Prostate gland (tissue), 2 donors: ENCODE data around the gene ACADSB. TPM values are rescaled to one million over a fixed set of nuclear protein-coding genes. Genes with fewer than 3 reads are reported as not detected.

Experiments used
- DNase-seq: peaks from one replicate; pipeline ENCODE4 v3.0.0-alpha.2; 2019; ENCODE audit warnings: low spot score
- H3K27ac ChIP-seq, 2 donors: fragments of 200-600 bp; sonication (generic); 2 replicates each; pipeline ENCODE4 v1.5.1; 2017 to 2019
- H3K27me3 ChIP-seq: fragments of 200-600 bp; sonication (generic); replicated peaks from 2 replicates; pipeline ENCODE4 v1.5.1; 2019; ENCODE audit not compliant: insufficient read depth
- H3K36me3 ChIP-seq, 2 donors: fragments of 200-600 bp; sonication (generic); 1 replicate in 1 of 2; 2 replicates in 1 of 2; pipeline versions ENCODE4 v1.5.1 to v1.8.1; 2017 to 2019
- H3K4me1 ChIP-seq: fragments of 200-600 bp; sonication (generic); replicated peaks from 2 replicates; pipeline ENCODE4 v1.5.1; 2019
- H3K4me3 ChIP-seq, 2 donors: fragments of 200-600 bp; sonication (generic); 2 replicates each; pipeline ENCODE4 v1.5.1; 2017 to 2019
- H3K9me3 ChIP-seq: fragments of 200-600 bp; sonication (generic); 2 replicates; pipeline ENCODE4 v1.5.1; 2017
- POLR2A ChIP-seq: fragments of 450-650 bp; IDR thresholded peaks from one replicate; pipeline ENCODE4 v1.6.1; 2016; ENCODE audit warnings: antibody characterized with exemption, mild to moderate bottlenecking
- POLR2AphosphoS5 ChIP-seq: sonication (generic); formaldehyde crosslinking; IDR thresholded peaks from one replicate; pipeline ENCODE4 v1.6.1; 2017; ENCODE audit warnings: antibody characterized with exemption
- WGBS: methylation state at CpG from one replicate; pipeline ENCODE4 v1.1.5; 2018; 5-methylcytosine and 5-hydroxymethylcytosine counted together
- intact Hi-C: fragments of 100-400 bp; cut with DNase I; formaldehyde crosslinking; loops from one replicate; pipeline ENCODE4 v1.14.2; 2022
- total RNA-seq, 2 donors: library from RNA; depleted of rRNA; stranded (reverse); fragments of >200 nt; gene quantifications; one replicate each; pipeline ENCODE4 v1.1.0, GENCODE V29; 2016
- TF ChIP-seq, protein P1 (sequence below), 4 experiments: fragments of 200-600 bp in 2 of 4; fragments of 450-650 bp in 2 of 4; sonication (generic) in 2 of 4; IDR thresholded peaks; 1 replicate in 3 of 4; 2 replicates in 1 of 4; pipeline ENCODE4 v1.5.1; 2016 to 2019; ENCODE audit warnings: antibody characterized with exemption in 4 of 4, mild to moderate bottlenecking in 2 of 4, moderate library complexity in 2 of 4

Gene ACADSB
- 10 to 100 TPM; 17.2 to 38.6 TPM for total RNA-seq

GRCh38 chr10:123008355-123009104, at the start of gene ACADSB, which contains the start of gene IKZF5:
Gene ACADSB, plus strand, starts transcription at chr10:123009006. Its CDS starts 24 bp downstream, at chr10:123009030.
Gene IKZF5, minus strand, starts transcription at chr10:123008795. Its CDS starts 10,170 bp downstream, at chr10:122998625.
- peak within 1 kb of the TSS; percentile 91 to 93 for H3K27ac ChIP-seq
- under 1% methylated on average over 51 of the region's 68 CpGs for WGBS
- no peaks in the 10 kb centered on the region for H3K36me3 ChIP-seq
- H3K4me3 ChIP-seq = peak within 1 kb of the TSS; percentile 73 to 96
- intact Hi-C loops = loop anchor here (1.0 to 2.0 kb wide), 3 partner anchors 28 to 144 kb away; partner anchors contain the start of genes C10orf88 and PSTK
- no peaks in the 10 kb centered on the region for H3K4me1 ChIP-seq
- no peaks in the 10 kb centered on the region for H3K27me3 ChIP-seq
- TF ChIP-seq POLR2A (peak; percentile 86), POLR2AphosphoS5 (peak; percentile 99)
- TF ChIP-seq, protein P1, sequence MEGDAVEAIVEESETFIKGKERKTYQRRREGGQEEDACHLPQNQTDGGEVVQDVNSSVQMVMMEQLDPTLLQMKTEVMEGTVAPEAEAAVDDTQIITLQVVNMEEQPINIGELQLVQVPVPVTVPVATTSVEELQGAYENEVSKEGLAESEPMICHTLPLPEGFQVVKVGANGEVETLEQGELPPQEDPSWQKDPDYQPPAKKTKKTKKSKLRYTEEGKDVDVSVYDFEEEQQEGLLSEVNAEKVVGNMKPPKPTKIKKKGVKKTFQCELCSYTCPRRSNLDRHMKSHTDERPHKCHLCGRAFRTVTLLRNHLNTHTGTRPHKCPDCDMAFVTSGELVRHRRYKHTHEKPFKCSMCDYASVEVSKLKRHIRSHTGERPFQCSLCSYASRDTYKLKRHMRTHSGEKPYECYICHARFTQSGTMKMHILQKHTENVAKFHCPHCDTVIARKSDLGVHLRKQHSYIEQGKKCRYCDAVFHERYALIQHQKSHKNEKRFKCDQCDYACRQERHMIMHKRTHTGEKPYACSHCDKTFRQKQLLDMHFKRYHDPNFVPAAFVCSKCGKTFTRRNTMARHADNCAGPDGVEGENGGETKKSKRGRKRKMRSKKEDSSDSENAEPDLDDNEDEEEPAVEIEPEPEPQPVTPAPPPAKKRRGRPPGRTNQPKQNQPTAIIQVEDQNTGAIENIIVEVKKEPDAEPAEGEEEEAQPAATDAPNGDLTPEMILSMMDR (IDR thresholded peaks at IDR 0.05) = no peak
- DNase-seq = peak; percentile 95
- no peaks in the 10 kb centered on the region for H3K9me3 ChIP-seq

DNA sequence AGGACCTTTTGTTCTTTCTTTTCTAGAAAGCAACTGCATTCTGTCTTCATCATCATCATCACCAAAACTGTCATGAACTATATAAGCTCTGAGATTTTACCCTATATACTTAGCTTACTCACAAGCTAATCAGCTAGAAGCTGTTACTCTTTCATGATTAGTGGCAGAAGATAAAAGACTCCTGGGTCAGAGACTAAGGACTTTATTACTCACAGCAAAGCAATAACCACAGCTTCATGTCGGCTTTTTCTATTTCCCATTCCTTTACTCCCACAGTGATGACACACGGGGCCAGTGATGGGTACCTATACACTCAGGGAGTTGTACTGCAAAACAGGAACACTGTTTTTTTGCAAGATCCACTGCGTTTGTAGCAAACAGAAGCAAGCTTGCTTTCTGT, 46.4 kb upstream of the ACADSB start:
- H3K36me3 ChIP-seq = no peaks in the 10 kb centered on the region
- no peaks in the 10 kb centered on the region for H3K9me3 ChIP-seq
- 63% methylated on average over 3 of the region's 3 CpGs for WGBS
- H3K4me1 ChIP-seq = no peaks in the 10 kb centered on the region
- H3K27ac ChIP-seq = no peak overlapping the region
- H3K4me3 ChIP-seq = no peak overlapping the region
- TF ChIP-seq POLR2A = no peak
- TF ChIP-seq, protein P1 (IDR thresholded peaks at IDR 0.05) = no peak
- no peak for TF ChIP-seq POLR2AphosphoS5
- H3K27me3 ChIP-seq = no peaks in the 10 kb centered on the region
- DNase-seq = no peak
- intact Hi-C loops = no loop called here

DNA sequence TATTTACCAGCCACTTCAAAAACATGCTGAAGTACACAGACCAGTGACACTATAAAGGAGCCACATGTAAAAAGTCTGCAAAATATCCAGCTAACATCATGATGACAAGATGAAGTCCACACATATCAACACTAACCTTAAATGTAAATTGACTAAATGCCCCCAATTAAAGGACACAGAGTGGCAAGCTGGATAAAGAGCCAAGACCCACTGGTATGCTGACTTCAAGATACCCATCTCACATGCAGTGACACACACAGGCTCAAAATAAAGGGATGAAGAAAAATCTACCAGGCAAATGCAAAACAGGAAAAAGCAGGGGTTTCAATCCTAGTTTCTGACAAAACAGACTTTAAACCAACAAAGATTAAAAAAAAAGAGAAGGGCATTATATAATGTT, 41.9 kb upstream of the ACADSB start:
- no peaks in the 10 kb centered on the region for H3K27me3 ChIP-seq
- intact Hi-C loops = no loop called here
- TF ChIP-seq, protein P1 (IDR thresholded peaks at IDR 0.05) = no peak
- TF ChIP-seq POLR2A = no peak
- no peak for TF ChIP-seq POLR2AphosphoS5
- H3K36me3 ChIP-seq = no peaks in the 10 kb centered on the region
- H3K27ac ChIP-seq = no peak overlapping the region
- DNase-seq = no peak
- H3K4me1 ChIP-seq = no peaks in the 10 kb centered on the region
- no peak overlapping the region for H3K4me3 ChIP-seq
- H3K9me3 ChIP-seq = no peaks in the 10 kb centered on the region

GRCh38 chr10:122968698-122969097, 40.1 kb upstream of the ACADSB start:
- no peak overlapping the region for H3K4me3 ChIP-seq
- TF ChIP-seq, protein P1 (IDR thresholded peaks at IDR 0.05) = no peak
- TF ChIP-seq POLR2A (no peak), POLR2AphosphoS5 (no peak)
- 85% methylated on average over 3 of the region's 3 CpGs for WGBS
- intact Hi-C loops = no loop called here
- no peak for DNase-seq
- no peaks in the 10 kb centered on the region for H3K36me3 ChIP-seq
- no peaks in the 10 kb centered on the region for H3K9me3 ChIP-seq
- no peaks in the 10 kb centered on the region for H3K27me3 ChIP-seq
- H3K4me1 ChIP-seq = no peaks in the 10 kb centered on the region
- H3K27ac ChIP-seq = no peak overlapping the region

DNA sequence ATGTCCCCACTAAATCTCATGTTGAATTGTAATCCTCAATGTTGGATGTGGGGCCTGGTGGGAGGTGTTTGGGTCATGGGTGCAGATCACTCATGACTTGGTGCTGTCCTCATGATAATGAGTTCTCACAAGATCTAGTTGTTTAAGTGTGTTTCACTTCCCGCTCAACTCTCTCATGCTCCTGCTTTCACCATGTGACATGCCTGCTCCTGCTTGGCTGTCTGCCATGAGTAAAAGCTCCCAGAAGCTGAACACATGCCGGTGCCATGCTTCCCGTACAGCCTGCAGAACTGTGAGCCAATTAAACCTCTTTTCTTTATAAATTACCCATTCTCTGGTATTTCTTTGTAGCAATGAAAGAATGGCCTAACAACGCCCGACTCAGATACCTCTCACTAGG, 34.8 kb upstream of the ACADSB start:
- no peaks in the 10 kb centered on the region for H3K9me3 ChIP-seq
- no peaks in the 10 kb centered on the region for H3K36me3 ChIP-seq
- H3K4me3 ChIP-seq = no peak overlapping the region
- no peak for DNase-seq
- no peak overlapping the region for H3K27ac ChIP-seq
- intact Hi-C loops = no loop called here
- no peaks in the 10 kb centered on the region for H3K27me3 ChIP-seq
- H3K4me1 ChIP-seq = no peaks in the 10 kb centered on the region
- WGBS = 51% methylated on average over 5 of the region's 5 CpGs
- TF ChIP-seq, protein P1 (IDR thresholded peaks at IDR 0.05) = no peak
